Osteocyte (in vitro differentiated cells): Measurements from ENCODE around the gene DGKG. TPM values are rescaled to one million over a fixed set of nuclear protein-coding genes. Genes with fewer than 3 reads are reported as not detected.

Source experiments
- DNase-seq: peaks from one replicate; pipeline ENCODE4 v3.0.0; 2021; ENCODE audit warnings: mixed read lengths; ENCODE audit not compliant: unreplicated experiment; ENCODE audit errors: extremely low spot score
- H3K27ac Mint-ChIP-seq: one replicate; pipeline ENCODE4 v1.8.0; 2021; ENCODE audit warnings: mild to moderate bottlenecking, mixed read lengths; ENCODE audit not compliant: unreplicated experiment
- H3K27me3 Mint-ChIP-seq: one replicate; pipeline ENCODE4 v1.8.0; 2021; ENCODE audit warnings: mixed read lengths; ENCODE audit not compliant: unreplicated experiment
- H3K36me3 Mint-ChIP-seq: one replicate; pipeline ENCODE4 v1.8.0; 2021; ENCODE audit warnings: mixed read lengths; ENCODE audit not compliant: unreplicated experiment
- H3K4me1 Mint-ChIP-seq: one replicate; pipeline ENCODE4 v1.8.0; 2021; ENCODE audit warnings: mixed read lengths; ENCODE audit not compliant: unreplicated experiment
- H3K4me3 Mint-ChIP-seq: one replicate; pipeline ENCODE4 v1.8.0; 2021; ENCODE audit warnings: mild to moderate bottlenecking, moderate library complexity, mixed read lengths; ENCODE audit not compliant: unreplicated experiment
- H3K9me3 Mint-ChIP-seq: one replicate; pipeline ENCODE4 v1.8.0; 2021; ENCODE audit warnings: mixed read lengths; ENCODE audit not compliant: unreplicated experiment
- total RNA-seq: library from RNA; stranded (reverse); gene quantifications from 2 replicates; pipeline ENCODE4 v1.2.1, GENCODE V29; 2021
- TF ChIP-seq, protein P1 (sequence below): fragments of 200-600 bp; sonication (generic); IDR thresholded peaks from 2 replicates; pipeline ENCODE4 v1.5.0; 2021; ENCODE audit warnings: antibody characterized with exemption, mild to moderate bottlenecking, moderate library complexity

Gene DGKG
- total RNA-seq, 1 donor from 2014 or later = not detected

DNA sequence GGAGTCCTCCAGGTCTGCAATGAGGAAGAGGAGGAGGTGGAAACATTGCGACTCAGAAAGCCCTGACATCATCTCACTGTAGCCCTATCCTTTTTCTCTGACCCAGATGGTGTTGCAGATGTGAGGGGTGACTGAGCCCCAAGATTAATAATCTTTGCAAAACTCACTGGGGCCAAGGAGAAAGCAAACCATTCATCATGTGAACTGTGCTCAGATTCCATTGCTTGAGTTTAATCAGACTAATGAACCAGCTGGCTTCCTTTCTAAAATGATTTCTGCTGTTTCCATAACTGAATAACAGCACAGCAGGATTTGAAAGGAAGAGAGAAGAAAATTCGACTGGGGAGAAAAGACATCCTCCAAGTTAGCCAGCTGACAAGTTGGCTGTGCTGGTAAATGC is 13.4 kb upstream of the DGKG start:
- TF ChIP-seq, protein P1, sequence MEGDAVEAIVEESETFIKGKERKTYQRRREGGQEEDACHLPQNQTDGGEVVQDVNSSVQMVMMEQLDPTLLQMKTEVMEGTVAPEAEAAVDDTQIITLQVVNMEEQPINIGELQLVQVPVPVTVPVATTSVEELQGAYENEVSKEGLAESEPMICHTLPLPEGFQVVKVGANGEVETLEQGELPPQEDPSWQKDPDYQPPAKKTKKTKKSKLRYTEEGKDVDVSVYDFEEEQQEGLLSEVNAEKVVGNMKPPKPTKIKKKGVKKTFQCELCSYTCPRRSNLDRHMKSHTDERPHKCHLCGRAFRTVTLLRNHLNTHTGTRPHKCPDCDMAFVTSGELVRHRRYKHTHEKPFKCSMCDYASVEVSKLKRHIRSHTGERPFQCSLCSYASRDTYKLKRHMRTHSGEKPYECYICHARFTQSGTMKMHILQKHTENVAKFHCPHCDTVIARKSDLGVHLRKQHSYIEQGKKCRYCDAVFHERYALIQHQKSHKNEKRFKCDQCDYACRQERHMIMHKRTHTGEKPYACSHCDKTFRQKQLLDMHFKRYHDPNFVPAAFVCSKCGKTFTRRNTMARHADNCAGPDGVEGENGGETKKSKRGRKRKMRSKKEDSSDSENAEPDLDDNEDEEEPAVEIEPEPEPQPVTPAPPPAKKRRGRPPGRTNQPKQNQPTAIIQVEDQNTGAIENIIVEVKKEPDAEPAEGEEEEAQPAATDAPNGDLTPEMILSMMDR = no peak
- no peak overlapping the region for H3K27ac Mint-ChIP-seq
- no peak overlapping the region for H3K4me3 Mint-ChIP-seq
- peaks cover 42% of the 10 kb centered on the region for H3K27me3 Mint-ChIP-seq
- H3K4me1 Mint-ChIP-seq = no peaks in the 10 kb centered on the region
- no peak for DNase-seq
- peaks cover 6% of the 10 kb centered on the region for H3K9me3 Mint-ChIP-seq
- no peaks in the 10 kb centered on the region for H3K36me3 Mint-ChIP-seq

DNA sequence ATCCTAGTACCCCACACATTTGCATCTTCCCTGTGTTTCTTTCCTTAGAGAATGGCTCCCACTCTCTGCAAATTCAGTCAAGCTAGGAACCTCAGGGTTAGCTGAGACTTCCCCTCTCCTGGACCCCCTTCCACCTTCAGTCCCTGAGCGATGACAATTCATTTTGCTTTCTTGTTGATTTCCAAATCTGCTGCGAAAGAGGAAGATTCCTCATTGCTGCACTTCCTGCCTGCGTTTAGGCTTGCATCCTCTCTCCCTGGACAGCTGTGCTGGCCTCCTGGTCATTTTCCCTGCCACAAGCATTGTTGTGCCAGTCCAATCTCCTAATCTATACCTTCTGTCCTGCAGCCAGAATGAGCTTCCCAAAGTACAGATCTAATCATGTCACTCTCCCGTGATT is 12.3 kb upstream of the DGKG start:
- TF ChIP-seq, protein P1 = no peak
- Mint-ChIP-seq H3K36me3 (no peaks in the 10 kb centered on the region), H3K9me3 (peaks cover 6% of the 10 kb centered on the region), H3K4me1 (no peaks in the 10 kb centered on the region), H3K4me3 (no peak overlapping the region), H3K27me3 (peaks cover 51% of the 10 kb centered on the region), H3K27ac (no peak overlapping the region)
- no peak for DNase-seq

DNA sequence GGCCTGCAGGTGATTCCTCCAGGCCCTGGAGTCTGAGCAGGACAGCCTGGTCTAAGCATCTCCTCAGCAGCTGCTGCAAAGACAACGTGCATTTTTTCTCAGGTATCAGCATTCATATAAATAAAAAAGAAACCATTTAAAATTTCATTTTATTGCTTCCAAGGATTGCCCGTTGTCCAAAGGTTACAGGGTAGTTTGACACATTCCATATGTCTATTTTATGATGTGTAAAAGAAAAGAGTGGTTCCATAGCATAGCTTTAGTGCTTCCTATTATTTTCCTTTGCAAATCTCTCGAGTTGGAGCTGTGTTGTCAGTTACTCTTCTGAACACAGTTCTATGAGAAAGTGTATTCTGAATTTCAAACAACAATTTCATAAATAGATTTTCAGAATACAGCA is 7.2 kb upstream of the DGKG start:
- TF ChIP-seq, protein P1 = no peak
- Mint-ChIP-seq H3K4me3 (no peak overlapping the region), H3K36me3 (no peaks in the 10 kb centered on the region), H3K27ac (no peak overlapping the region), H3K4me1 (no peaks in the 10 kb centered on the region), H3K9me3 (no peaks in the 10 kb centered on the region), H3K27me3 (peaks cover 60% of the 10 kb centered on the region)
- no peak for DNase-seq

DNA sequence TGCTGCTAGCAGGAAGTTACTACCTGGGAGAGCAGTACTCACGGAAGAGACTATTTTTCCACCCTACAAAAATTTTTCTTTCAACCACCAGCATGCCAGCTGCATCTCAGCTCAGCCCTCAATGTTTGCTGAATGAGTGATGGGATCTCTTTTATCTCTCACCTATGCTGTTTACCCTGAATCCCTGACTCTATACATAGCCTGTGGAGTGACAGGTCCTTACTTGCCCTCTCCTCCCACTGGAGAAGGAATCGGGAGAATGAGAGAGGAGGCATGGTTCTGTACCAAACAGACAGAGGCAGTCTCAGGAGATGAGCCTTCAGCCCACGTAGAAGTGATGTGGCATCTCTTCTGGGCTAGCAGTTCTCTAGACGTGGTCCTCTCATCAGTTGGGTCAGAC is 6.7 kb upstream of the DGKG start:
- H3K9me3 Mint-ChIP-seq = no peaks in the 10 kb centered on the region
- no peak overlapping the region for H3K27ac Mint-ChIP-seq
- no peaks in the 10 kb centered on the region for H3K4me1 Mint-ChIP-seq
- TF ChIP-seq, protein P1 = no peak
- no peak overlapping the region for H3K4me3 Mint-ChIP-seq
- H3K27me3 Mint-ChIP-seq = peaks cover 62% of the 10 kb centered on the region
- DNase-seq = no peak
- no peaks in the 10 kb centered on the region for H3K36me3 Mint-ChIP-seq

DNA sequence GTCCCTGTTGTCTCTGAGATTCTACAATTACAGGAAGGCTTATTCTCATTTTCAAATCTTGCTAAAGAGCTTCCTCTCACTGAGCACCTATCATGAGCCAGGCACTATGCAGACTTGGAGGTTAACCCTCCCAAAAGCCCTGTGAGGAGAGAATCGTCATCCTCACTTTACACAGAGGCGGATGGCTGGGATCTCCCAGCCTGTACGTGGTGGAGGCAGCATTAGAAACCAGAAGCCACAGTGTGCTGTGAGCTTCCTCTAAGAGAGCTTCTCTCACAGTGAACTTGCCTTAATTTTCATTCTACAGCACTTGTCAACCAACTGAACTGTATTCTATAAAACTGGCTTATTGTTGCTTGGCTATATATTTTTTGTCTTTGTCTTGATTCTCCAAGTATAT is 6.1 kb upstream of the DGKG start:
- Mint-ChIP-seq H3K4me3 (no peak overlapping the region), H3K27me3 (peaks cover 64% of the 10 kb centered on the region), H3K27ac (no peak overlapping the region), H3K4me1 (no peaks in the 10 kb centered on the region), H3K9me3 (no peaks in the 10 kb centered on the region), H3K36me3 (no peaks in the 10 kb centered on the region)
- no peak for DNase-seq
- TF ChIP-seq, protein P1 = no peak
